Upper lobe of left lung (tissue), 6 donors: ENCODE results near the gene KASH5. TPM values are rescaled to one million over a fixed set of nuclear protein-coding genes. Genes with fewer than 3 reads are reported as not detected.

Experiments
- ATAC-seq, 2 donors: fragments of 200-7000 bp; cut with Tn5 transposase; one replicate each; pipeline ENCODE4 v1.9.1; 2022; ENCODE audit warnings: mild to moderate bottlenecking in 2 of 2, moderate library complexity in 2 of 2; ENCODE audit not compliant: low FRiP score in 2 of 2
- DNase-seq, 2 donors: peaks; one replicate each; pipeline ENCODE4 v3.0.0-alpha.2; 2019 to 2020
- H3K27ac ChIP-seq, 4 donors: fragments of 200-600 bp; sonication (generic); one replicate each; pipeline ENCODE4 v1.5.1; 2016 to 2019
- H3K27me3 ChIP-seq, 4 donors: fragments of 200-600 bp; sonication (generic); one replicate each; pipeline ENCODE4 v1.5.1; 2017 to 2019
- H3K36me3 ChIP-seq, 4 donors: fragments of 200-600 bp; sonication (generic); one replicate each; pipeline ENCODE4 v1.5.1; 2016 to 2019
- H3K4me1 ChIP-seq, 4 donors: fragments of 200-600 bp; sonication (generic); one replicate each; pipeline ENCODE4 v1.5.1; 2018 to 2019
- H3K4me3 ChIP-seq, 4 donors: fragments of 200-600 bp; sonication (generic); one replicate each; pipeline ENCODE4 v1.5.1; 2017 to 2019; ENCODE audit warnings: mild to moderate bottlenecking in 2 of 4, moderate library complexity in 1 of 4
- H3K9me3 ChIP-seq, 4 donors: fragments of 200-600 bp; sonication (generic); one replicate each; pipeline ENCODE4 v1.5.1; 2018 to 2019
- CTCF ChIP-seq, 6 experiments: fragments of 450-650 bp in 4 of 6; fragments of 200-600 bp in 2 of 6; sonication (generic) in 2 of 6; IDR thresholded peaks; one replicate each; pipeline ENCODE4 v1.5.1; 2016 to 2019; ENCODE audit warnings: antibody characterized with exemption in 6 of 6
- EP300 ChIP-seq, 4 donors: sonication (generic); formaldehyde crosslinking; IDR thresholded peaks; one replicate each; pipeline ENCODE4 v1.5.1; 2017; ENCODE audit warnings: antibody characterized with exemption in 4 of 4, control low read depth in 2 of 4
- POLR2A ChIP-seq, 4 donors: fragments of 450-650 bp; IDR thresholded peaks; one replicate each; pipeline ENCODE4 v1.5.1; 2016 to 2017; ENCODE audit warnings: antibody characterized with exemption in 4 of 4, mild to moderate bottlenecking in 2 of 4
- POLR2AphosphoS5 ChIP-seq, 2 donors: sonication (generic); formaldehyde crosslinking; IDR thresholded peaks; one replicate each; pipeline ENCODE4 v1.5.1; 2017; ENCODE audit warnings: antibody characterized with exemption in 2 of 2
- WGBS, 2 donors: methylation state at CpG; one replicate each; pipeline ENCODE4 v1.1.5; 2017 to 2018; 5-methylcytosine and 5-hydroxymethylcytosine counted together
- total RNA-seq, 6 donors: library from RNA; depleted of rRNA in 4 of 6; stranded (reverse); fragments of >200 nt in 4 of 6; gene quantifications; one replicate each; pipeline versions ENCODE4 v1.1.0 to v1.2.1, GENCODE V29; 2016 to 2021
- donor health status: DM: no; HTN: no; CAD: no; lungs with moderate emphysema.
- donor health status: DM: no; HTN: yes; CAD: no; lungs with severe emphysema.

Gene KASH5
- total RNA-seq, 6 donors from 2014 or later: 0.61 to 6.9 (median 1.6) TPM; not detected in 2

- Histone ChIP-seq H3K36me3 (no peaks in the 10 kb centered on the region), H3K27me3 (no peaks in the 10 kb centered on the region), H3K9me3 (peaks cover 6 to 12% (median 9%) of the 10 kb centered on the region in 4 donors), H3K27ac (no peak overlapping the region), H3K4me3 (no peak overlapping the region), H3K4me1 (no peaks in the 10 kb centered on the region)
- ATAC-seq: no peak
- WGBS, 2 donors: 86 to 87% methylated on average over 3 of the region's 3 CpGs
- TF ChIP-seq CTCF (IDR thresholded peaks at IDR 0.05): no peak
- TF ChIP-seq POLR2AphosphoS5 (IDR thresholded peaks at IDR 0.05): no peak
- TF ChIP-seq POLR2A (IDR thresholded peaks at IDR 0.05): no peak
- no peak for TF ChIP-seq EP300 (IDR thresholded peaks at IDR 0.05)
- DNase-seq: no peak
Measured at GRCh38 chr19:49378512-49378911, 9.5 kb upstream of the KASH5 start.

GRCh38 chr19:49380391-49380790, 7.7 kb upstream of the KASH5 start:
- DNase-seq (no peak), ATAC-seq (no peak)
- Histone ChIP-seq H3K9me3 (peaks cover 6 to 12% (median 9%) of the 10 kb centered on the region in 4 donors), H3K4me1 (no peaks in the 10 kb centered on the region), H3K36me3 (no peaks in the 10 kb centered on the region), H3K4me3 (no peak overlapping the region), H3K27ac (no peak overlapping the region), H3K27me3 (no peaks in the 10 kb centered on the region)
- 88 to 100% methylated on average over 3 of the region's 3 CpGs for WGBS, 2 donors
- TF ChIP-seq POLR2A (IDR thresholded peaks at IDR 0.05) (no peak), CTCF (IDR thresholded peaks at IDR 0.05) (no peak), EP300 (IDR thresholded peaks at IDR 0.05) (no peak), POLR2AphosphoS5 (IDR thresholded peaks at IDR 0.05) (no peak)

GRCh38 chr19:49382639-49383038, 5.4 kb upstream of the KASH5 start:
- ATAC-seq (no peak), DNase-seq (no peak)
- TF ChIP-seq POLR2AphosphoS5 (IDR thresholded peaks at IDR 0.05) (no peak), EP300 (IDR thresholded peaks at IDR 0.05) (no peak), CTCF (IDR thresholded peaks at IDR 0.05) (no peak), POLR2A (IDR thresholded peaks at IDR 0.05) (no peak)
- H3K4me3 ChIP-seq: no peak overlapping the region
- no peaks in the 10 kb centered on the region for H3K27me3 ChIP-seq
- peaks cover 6 to 12% (median 9%) of the 10 kb centered on the region in 4 donors for H3K9me3 ChIP-seq
- 90 to 92% methylated on average over 5 of the region's 5 CpGs for WGBS, 2 donors
- H3K4me1 ChIP-seq: peaks cover 0 to 4% (median 0%) of the 10 kb centered on the region in 4 donors
- no peaks in the 10 kb centered on the region for H3K36me3 ChIP-seq
- H3K27ac ChIP-seq: no peak overlapping the region

GRCh38 chr19:49383599-49383998, 4.5 kb upstream of the KASH5 start:
- no peaks in the 10 kb centered on the region for H3K27me3 ChIP-seq
- TF ChIP-seq POLR2AphosphoS5 (IDR thresholded peaks at IDR 0.05) (no peak), EP300 (IDR thresholded peaks at IDR 0.05) (no peak), CTCF (IDR thresholded peaks at IDR 0.05) (no peak), POLR2A (IDR thresholded peaks at IDR 0.05) (no peak)
- no peak for ATAC-seq
- H3K4me3 ChIP-seq: no peak overlapping the region
- DNase-seq: no peak
- no peak overlapping the region for H3K27ac ChIP-seq
- H3K9me3 ChIP-seq: peaks cover 6 to 12% (median 9%) of the 10 kb centered on the region in 4 donors
- H3K36me3 ChIP-seq: no peaks in the 10 kb centered on the region
- 45 to 90% methylated on average over 1 of the region's 1 CpG for WGBS, 2 donors
- H3K4me1 ChIP-seq: peaks cover 0 to 4% (median 2%) of the 10 kb centered on the region in 4 donors

- no peaks in the 10 kb centered on the region for H3K36me3 ChIP-seq
- no peak overlapping the region for H3K27ac ChIP-seq
- no peak overlapping the region for H3K4me3 ChIP-seq
- H3K27me3 ChIP-seq: no peaks in the 10 kb centered on the region
- DNase-seq (peak in 1 of 2 donors; percentile 72), ATAC-seq (no peak)
- no peak for TF ChIP-seq EP300 (IDR thresholded peaks at IDR 0.05)
- TF ChIP-seq CTCF (IDR thresholded peaks at IDR 0.05): no peak
- TF ChIP-seq POLR2AphosphoS5 (IDR thresholded peaks at IDR 0.05): no peak
- no peak for TF ChIP-seq POLR2A (IDR thresholded peaks at IDR 0.05)
- 91 to 95% methylated on average over 8 to 15 of the region's 20 CpGs for WGBS, 2 donors
- H3K9me3 ChIP-seq: no peaks in the 10 kb centered on the region
- peaks cover 0 to 10% (median 2%) of the 10 kb centered on the region in 4 donors for H3K4me1 ChIP-seq
Measured at GRCh38 chr19:49389406-49389805, 1.4 kb downstream of the KASH5 start.
